ENCODE results near the gene DPP6.

DNA sequence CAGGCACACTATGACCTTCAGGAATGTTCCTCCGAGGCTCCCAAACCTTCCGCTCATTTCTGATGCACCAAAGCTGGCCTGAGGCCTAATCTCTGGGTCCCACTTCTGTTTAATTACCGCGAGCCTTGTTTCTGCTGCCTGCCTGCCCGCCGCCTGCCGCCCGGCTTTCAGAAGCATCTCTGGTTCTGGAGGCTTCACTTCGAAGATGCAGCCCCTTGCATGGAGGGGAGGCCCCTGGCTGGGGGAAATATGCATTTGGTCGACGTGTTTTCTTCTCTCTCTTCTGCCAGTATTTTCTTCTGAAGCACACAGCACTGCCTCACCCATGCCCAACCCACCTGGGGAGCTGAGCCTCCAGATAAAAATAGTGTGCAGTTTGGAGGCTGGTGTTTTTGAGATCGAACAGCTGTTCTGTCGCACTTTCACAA is 783.8 kb downstream of the DPP6 start:
- TF ChIP-seq EZH2phosphoT487 (IDR thresholded peaks at IDR 0.05) (no peak), EZH2 (IDR thresholded peaks at IDR 0.05) (no peak)
- TF ChIP-seq, protein P1, sequence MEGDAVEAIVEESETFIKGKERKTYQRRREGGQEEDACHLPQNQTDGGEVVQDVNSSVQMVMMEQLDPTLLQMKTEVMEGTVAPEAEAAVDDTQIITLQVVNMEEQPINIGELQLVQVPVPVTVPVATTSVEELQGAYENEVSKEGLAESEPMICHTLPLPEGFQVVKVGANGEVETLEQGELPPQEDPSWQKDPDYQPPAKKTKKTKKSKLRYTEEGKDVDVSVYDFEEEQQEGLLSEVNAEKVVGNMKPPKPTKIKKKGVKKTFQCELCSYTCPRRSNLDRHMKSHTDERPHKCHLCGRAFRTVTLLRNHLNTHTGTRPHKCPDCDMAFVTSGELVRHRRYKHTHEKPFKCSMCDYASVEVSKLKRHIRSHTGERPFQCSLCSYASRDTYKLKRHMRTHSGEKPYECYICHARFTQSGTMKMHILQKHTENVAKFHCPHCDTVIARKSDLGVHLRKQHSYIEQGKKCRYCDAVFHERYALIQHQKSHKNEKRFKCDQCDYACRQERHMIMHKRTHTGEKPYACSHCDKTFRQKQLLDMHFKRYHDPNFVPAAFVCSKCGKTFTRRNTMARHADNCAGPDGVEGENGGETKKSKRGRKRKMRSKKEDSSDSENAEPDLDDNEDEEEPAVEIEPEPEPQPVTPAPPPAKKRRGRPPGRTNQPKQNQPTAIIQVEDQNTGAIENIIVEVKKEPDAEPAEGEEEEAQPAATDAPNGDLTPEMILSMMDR (IDR thresholded peaks at IDR 0.05): no peak

All from neural progenitor cell (in vitro differentiated cells).